HT1080 (cell line): ENCODE measurements around the gene ARHGAP22. TPM values are rescaled to one million over a fixed set of nuclear protein-coding genes. Genes with fewer than 3 reads are reported as not detected.

Source experiments
- DNase-seq: peaks from one replicate; pipeline ENCODE4 v3.0.0-alpha.2; 2015; ENCODE audit warnings: low read depth
- total RNA-seq: library from RNA; depleted of rRNA; stranded (reverse); fragments of >200 nt; shearing (Covaris generic); gene quantifications from 2 replicates; pipeline ENCODE4 v1.2.3, GENCODE V29; 2014

The ARHGAP22 gene
- total RNA-seq, 1 experiment from 2014 or later: 70.8 TPM

GRCh38 chr10:48536156-48536500 lies 68.7 kb downstream of the ARHGAP22 start:
- no peak for DNase-seq

GRCh38 chr10:48535416-48536155 lies 69.3 kb downstream of the ARHGAP22 start:
- no peak for DNase-seq

- DNase-seq: no peak
Observed at GRCh38 chr10:48533951-48534720, 70.7 kb downstream of the ARHGAP22 start.

- DNase-seq: no peak
Observed at GRCh38 chr10:48533540-48533939, 71.3 kb downstream of the ARHGAP22 start.

- no peak for DNase-seq
Observed at GRCh38 chr10:48531486-48531885, 73.4 kb downstream of the ARHGAP22 start.

DNA sequence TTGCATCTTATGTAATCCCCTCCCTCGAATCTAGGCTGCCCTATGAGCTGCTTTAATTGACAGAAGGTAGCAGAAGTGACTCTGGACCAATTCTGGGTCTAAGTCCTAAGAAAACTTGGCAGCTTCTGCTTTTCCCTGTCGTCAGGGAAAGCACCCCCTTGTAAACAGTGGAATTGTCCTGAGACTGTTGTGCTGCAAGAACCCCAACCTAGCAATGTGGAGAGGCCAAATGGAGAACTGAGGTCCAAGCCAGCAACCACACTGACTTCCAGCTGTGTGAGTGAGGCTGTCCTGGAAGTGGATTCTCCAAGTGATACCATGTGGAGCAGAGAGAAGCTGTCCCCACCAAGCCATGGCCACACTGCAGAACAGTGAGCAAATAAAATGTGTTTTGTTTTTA lies 75.5 kb downstream of the ARHGAP22 start:
- DNase-seq: no peak

DNA sequence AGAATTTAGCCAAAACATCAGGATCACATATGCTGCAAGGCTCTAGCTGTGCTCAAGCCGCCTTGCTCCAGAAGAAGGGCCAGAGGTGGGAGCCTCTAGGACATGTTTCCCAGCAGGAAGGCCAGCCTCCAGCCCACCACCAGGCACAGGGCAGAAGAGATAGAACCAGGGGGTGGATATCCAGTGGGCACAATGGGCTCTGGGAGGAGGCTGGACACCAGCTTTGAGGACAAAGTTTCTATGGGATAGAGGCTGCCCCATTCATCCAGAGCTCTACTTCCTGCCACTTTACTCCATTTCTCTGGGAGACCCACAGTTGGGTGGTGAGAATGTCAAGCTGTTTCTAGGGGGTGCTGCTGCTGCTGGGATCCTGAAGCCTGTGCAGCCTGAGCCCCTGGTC lies 77.1 kb downstream of the ARHGAP22 start:
- DNase-seq: no peak

DNA sequence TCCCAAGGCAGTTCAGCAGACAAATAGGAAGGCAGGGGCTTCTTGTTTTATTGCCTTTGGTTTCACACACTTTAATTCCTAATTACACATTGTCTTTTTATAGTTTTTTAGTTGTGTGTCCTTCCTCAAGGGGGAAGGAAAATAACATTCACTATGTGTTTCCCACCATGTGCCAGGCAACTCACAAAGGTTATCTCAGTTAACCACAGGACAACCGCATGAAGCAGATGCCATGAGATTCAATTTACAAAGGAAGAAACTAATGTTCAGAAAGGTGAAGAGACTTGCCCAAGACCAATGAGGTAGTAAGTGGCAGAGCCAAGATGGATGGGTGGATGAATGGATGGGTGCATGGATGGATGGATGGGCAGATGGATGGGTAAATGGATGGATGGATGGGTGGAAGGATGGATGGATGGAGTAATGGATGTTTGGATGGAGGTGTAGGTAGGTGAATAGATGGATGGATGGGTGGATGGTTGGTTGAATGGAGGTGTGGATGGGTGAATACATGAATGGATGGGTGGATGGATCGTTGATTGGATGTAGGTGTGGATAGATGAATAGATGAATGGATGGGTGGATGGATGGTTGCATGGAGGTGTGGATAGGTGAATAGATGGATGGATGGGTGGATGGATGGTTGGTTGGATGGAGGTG lies 77.9 kb downstream of the ARHGAP22 start:
- DNase-seq: no peak

DNA sequence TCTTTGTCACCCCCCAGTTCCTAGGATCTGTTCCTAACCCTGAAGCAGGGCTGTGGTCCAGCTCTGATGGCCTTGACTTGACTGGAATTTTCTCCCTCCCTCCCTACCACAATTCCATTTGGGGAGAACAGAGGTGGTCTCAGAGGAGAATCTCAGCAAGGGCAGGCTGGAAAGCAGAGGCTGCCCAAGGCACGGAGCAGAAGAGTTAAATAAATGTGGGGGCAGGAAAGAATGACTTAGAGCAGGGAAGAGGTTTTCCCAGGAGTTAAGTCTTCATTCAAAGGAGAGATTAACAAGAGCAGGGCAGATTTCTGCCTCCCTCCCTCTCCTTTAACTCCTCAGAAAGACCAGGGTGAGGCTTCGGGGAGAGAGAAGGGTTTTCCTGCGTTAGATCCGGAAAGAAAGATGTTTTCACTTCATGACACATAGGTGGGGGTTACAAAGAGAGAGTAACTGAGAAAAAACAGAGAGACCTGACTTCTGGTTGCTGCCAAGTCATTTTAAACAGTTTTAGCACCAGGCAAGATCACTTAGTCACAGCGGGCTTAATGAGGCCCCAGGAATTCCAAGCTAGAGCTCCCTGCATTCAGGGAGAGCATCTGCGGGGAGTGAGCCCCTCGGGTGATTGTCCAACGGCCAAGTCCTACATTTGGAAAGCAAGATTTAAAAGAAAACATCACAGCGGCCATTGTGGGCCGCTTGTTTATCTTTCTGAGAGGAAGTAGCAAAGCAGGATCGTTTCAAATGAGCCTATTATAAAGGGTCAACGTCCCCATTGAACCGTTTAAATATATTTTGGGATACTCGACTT lies 78.7 kb downstream of the ARHGAP22 start:
- DNase-seq: peak; percentile 86

DNA sequence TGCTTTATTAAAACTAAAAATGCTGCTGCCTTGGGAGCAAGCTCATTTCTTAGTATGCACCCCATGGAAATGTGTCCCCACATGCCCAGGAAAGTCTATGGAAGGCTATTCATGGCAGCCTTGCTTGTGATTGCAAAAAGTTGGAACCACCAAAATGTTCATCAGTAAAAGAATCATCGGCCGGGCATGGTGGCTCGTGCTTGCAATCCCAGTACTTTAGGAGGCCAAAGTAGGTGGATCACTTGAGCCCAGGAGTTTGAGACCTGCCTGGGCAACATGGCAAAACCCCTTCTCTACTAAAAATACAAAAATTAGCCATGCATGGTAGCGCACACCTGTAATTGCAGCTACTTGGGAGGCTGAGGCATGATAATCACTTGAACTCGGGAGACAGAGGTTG lies 79.8 kb downstream of the ARHGAP22 start:
- no peak for DNase-seq

GRCh38 chr10:48523820-48524758 lies 80.8 kb downstream of the ARHGAP22 start:
- no peak for DNase-seq

- no peak for DNase-seq
Observed at GRCh38 chr10:48523212-48523819, 81.6 kb downstream of the ARHGAP22 start.

GRCh38 chr10:48522011-48522765 lies 82.7 kb downstream of the ARHGAP22 start:
- no peak for DNase-seq

DNA sequence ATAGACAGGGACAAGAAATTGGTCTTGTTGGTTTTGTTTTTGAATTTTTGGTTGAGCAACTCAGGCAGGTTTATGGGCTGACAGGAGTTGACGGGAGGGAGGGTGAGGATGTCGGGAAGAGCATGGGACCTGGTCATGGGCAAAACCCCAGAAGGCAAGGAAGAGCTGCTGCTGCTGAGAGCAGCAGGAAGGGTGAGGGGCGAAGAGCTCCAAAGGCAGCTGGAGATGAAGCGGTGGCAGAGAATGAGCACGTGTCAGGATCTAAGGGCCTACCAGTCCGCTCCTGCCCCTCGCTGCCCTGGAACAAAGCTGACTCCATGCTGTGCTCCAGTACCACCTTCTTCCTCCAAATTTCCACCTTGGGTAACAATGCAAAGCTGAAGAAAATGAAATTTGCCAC lies 84.3 kb downstream of the ARHGAP22 start:
- no peak for DNase-seq

GRCh38 chr10:48520184-48520506 lies 84.7 kb downstream of the ARHGAP22 start:
- no peak for DNase-seq

DNA sequence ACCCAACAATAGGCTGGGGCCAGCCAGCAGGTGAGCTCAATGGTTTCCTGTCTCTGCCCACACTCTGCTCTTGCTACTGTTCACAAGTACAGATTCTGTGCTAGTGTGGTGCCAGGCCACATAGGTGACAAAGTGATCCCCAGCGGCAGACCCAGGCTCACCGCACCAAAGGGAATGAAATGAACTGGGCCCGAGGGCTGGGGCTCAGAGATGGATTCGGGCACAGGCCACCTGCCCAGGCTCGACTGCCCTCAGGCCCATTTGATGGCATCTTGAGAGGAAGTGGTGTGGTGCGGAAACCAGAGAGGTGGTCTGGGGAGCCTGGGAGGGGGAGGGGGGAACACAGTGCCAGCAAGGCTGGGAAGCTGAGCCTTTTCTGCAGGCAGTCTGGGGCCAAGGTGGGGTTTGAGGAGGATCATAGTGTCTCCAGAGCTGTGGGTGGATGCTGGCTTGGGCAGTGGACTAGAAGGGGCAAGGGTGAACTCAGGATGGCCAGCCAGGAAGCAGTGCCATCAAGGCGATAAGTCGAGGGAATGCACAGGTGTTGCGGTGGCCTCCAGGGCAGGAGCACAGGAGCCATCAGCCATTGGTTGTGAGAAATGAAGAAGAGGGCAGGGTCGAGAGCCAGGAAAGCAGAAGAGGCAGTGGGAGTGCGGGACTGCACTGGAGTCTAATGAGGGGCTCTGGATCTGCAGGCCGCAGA lies 85.2 kb downstream of the ARHGAP22 start:
- no peak for DNase-seq

DNA sequence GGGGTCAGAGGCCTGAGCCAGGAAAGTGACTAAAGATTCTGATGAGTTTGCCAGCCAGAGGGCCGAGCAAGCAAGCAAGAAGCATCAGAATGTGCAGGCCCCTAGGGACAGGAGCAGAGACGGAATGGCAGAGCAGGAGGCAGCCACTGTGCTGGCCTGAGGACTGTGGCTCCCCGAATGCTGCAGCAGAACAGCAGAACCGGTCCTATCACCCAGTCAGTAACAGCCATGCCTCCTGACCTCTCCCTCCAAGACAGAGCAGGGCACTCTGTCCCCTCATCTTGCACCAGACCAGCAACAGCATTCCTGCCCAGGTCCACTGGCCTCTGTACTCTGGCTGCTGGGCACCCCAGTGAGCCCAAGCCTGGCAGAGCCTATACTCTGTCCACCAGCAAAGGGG lies 85.9 kb downstream of the ARHGAP22 start:
- no peak for DNase-seq

DNA sequence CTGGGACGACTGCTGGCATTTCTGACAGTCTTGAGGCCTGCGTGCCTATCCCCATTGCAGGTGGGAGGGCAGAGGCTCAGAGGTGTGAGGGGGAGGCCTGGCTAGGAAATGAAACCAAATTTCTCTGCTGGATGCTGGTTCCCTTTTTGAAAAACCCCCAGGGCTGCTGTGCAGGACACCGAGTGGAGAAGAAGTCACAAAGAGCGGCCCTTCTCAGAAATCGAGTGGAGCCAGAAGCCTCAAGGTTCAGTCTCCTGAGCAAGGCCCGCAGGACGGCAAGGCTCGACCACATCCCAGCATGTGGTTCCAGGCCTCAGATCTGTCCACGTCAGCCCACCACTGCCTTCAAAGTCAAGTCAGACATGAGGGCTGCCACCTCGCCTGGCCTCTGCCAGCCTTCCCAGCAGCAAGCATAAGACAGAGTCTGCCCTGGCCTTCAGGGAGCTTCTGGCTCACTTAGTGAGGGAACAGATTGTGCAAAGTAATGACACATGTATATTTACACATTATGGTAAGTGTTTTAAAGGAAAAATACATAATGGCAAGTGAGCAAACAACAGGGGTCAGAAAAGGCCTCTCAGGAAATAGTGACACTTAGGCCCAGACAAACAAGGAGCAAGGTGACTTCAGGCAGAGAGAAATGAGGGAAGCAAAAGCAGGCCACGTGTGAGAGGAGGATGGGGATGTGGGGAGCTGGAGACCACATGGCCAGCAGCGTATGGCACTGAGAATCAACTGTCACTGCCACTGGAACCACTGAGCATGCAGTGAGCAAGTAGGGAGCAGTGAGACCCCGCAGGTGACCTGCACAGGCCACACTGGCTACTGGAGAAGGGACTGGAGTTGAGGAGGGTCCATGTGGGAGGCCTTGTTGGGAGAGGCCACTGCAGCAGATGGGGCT lies 86.7 kb downstream of the ARHGAP22 start:
- no peak for DNase-seq
